Activated CD4-positive, alpha-beta T cell treated with anti-CD3 and anti-CD28 coated beads for 36 hours (primary cell): ENCODE data around the gene TENT5C. TPM values are rescaled to one million over a fixed set of nuclear protein-coding genes. Genes with fewer than 3 reads are reported as not detected.

Source experiments
- ATAC-seq: fragments of 200-7000 bp; cut with Tn5 transposase; one replicate; pipeline ENCODE4 v1.10.0; 2021; ENCODE audit warnings: mild to moderate bottlenecking, moderate library complexity
- CTCF ChIA-PET: fragments of 350-600 bp; sonication (Branson Sonifier 250); formaldehyde crosslinking; loops from one replicate; lab custom pipeline; 2021; ENCODE audit warnings: antibody characterized with exemption; lab: Charles Lee
- POLR2A ChIA-PET: fragments of 350-600 bp; sonication (Branson Sonifier 250); formaldehyde crosslinking; loops from one replicate; lab custom pipeline; 2021; ENCODE audit warnings: antibody characterized with exemption, inconsistent platforms; lab: Charles Lee
- DNase-seq: peaks from one replicate; pipeline ENCODE4 v3.0.0-alpha.2; 2020
- H3K27ac Mint-ChIP-seq: one replicate; pipeline ENCODE4 v1.8.0; 2021; ENCODE audit warnings: mixed read lengths
- H3K27me3 Mint-ChIP-seq: one replicate; pipeline ENCODE4 v1.8.0; 2021; ENCODE audit warnings: mixed read lengths
- H3K36me3 Mint-ChIP-seq: one replicate; pipeline ENCODE4 v1.8.0; 2021; ENCODE audit warnings: low read depth, mixed read lengths
- H3K4me1 Mint-ChIP-seq: one replicate; pipeline ENCODE4 v1.8.0; 2021; ENCODE audit warnings: mixed read lengths
- H3K4me3 Mint-ChIP-seq: one replicate; pipeline ENCODE4 v1.8.0; 2021; ENCODE audit warnings: mild to moderate bottlenecking, moderate library complexity, mixed read lengths
- H3K9me3 Mint-ChIP-seq: one replicate; pipeline ENCODE4 v1.8.0; 2021; ENCODE audit warnings: low read depth, mixed read lengths
- intact Hi-C, 2 experiments: fragments of 100-400 bp; cut with DNase I in 1 of 2; cut with micrococcal nuclease in 1 of 2; formaldehyde crosslinking; loops; one replicate each; pipeline versions ENCODE4 v1.14.2 to v1.15.1; 2022 to 2024; cut with DNase I, micrococcal nuclease
- total RNA-seq, 2 experiments: library from RNA; stranded (reverse); gene quantifications; one replicate each; pipeline ENCODE4 v1.2.3, GENCODE V29; 2021

TENT5C gene
- total RNA-seq, 2 experiments from 2014 or later: 6.0 to 6.4 TPM

GRCh38 chr1:117627546-117628130 lies 21.8 kb downstream of the TENT5C start:
- H3K36me3 Mint-ChIP-seq: peaks cover 29% of the 10 kb centered on the region
- H3K9me3 Mint-ChIP-seq: no peaks in the 10 kb centered on the region
- POLR2A ChIA-PET: interaction anchor here (0.6 kb wide), 1 partner anchor 20 kb away, joined by 4 read pairs; no protein-coding TSS in a partner anchor
- DNase-seq (no peak), ATAC-seq (no peak)
- intact Hi-C loops: no loop called here
- H3K27ac Mint-ChIP-seq: no peak overlapping the region
- H3K4me1 Mint-ChIP-seq: peaks cover 6% of the 10 kb centered on the region
- H3K4me3 Mint-ChIP-seq: no peak overlapping the region
- no peaks in the 10 kb centered on the region for H3K27me3 Mint-ChIP-seq
- CTCF ChIA-PET: interaction anchor here (0.6 to 1.7 kb wide), 9 partner anchors 14 to 131 kb away, joined by 3 to 4 read pairs (median 3); no protein-coding TSS in a partner anchor

DNA sequence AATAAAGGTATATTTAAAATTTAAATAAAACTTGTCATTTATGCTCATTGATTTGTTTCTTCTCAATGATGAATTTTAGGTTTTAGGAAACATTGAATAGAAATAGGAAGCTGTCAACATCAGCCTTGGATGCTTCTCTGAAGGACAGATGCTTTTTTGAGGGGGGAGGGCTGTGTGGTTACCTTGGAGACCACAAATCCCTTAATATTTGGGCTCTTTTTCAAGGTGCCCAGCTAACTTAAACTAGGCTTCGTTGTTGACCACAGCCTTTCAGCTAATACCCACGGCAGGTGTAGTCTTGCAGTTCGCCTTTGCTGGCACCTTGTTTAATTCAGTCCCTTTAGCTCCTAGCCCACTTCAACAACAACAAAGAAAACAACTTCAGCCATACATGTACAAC lies 22.5 kb downstream of the TENT5C start:
- intact Hi-C loops: no loop called here
- DNase-seq: no peak
- Mint-ChIP-seq H3K27ac (no peak overlapping the region), H3K27me3 (no peaks in the 10 kb centered on the region), H3K36me3 (peaks cover 22% of the 10 kb centered on the region), H3K4me3 (no peak overlapping the region), H3K4me1 (peaks cover 6% of the 10 kb centered on the region), H3K9me3 (no peaks in the 10 kb centered on the region)
- POLR2A ChIA-PET: interaction anchor here (0.6 kb wide), 1 partner anchor 20 kb away, joined by 4 read pairs; no protein-coding TSS in a partner anchor
- CTCF ChIA-PET: interaction anchor here (0.8 to 1.7 kb wide), 7 partner anchors 13 to 130 kb away, joined by 3 to 4 read pairs (median 3); no protein-coding TSS in a partner anchor
- ATAC-seq: no peak

DNA sequence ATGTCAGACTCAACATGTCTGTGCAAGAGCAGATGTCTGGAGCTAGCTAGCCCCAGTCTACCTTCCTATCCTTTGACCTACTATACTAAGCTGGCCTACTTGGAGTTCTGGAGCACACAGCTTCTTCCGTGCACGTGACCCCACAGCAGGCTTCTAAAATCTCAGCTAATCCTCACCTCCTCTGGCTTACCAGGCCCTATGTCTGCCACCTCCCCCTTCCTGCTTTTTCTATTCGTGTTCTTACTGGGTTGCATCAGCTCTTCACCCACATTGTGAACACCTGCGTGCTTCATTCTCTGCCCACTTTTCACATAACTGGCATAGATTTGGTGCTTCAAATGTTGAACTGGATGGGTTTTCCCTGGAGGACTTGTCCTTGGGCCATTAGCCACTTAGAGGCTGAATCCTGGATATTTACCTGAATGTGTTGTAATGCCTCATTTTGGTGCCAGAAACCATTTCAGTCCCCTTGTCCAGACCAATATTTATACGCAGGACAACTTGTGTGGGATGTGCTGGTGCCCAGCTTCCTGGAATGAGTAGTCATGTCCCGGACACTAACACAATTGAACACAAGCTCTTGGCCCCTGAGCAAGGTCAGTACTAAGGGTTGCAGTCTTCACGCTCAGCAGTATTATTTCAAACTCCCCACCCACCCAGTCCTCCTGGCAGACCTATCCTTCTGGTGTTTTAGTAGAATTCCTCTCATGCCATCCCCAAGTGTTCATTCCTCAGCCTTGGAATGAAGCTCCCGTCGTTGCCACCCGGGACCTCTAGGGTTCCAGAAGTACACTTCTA lies 24.0 kb downstream of the TENT5C start:
- CTCF ChIA-PET: no interaction called here
- H3K27me3 Mint-ChIP-seq: no peaks in the 10 kb centered on the region
- no peak for DNase-seq

DNA sequence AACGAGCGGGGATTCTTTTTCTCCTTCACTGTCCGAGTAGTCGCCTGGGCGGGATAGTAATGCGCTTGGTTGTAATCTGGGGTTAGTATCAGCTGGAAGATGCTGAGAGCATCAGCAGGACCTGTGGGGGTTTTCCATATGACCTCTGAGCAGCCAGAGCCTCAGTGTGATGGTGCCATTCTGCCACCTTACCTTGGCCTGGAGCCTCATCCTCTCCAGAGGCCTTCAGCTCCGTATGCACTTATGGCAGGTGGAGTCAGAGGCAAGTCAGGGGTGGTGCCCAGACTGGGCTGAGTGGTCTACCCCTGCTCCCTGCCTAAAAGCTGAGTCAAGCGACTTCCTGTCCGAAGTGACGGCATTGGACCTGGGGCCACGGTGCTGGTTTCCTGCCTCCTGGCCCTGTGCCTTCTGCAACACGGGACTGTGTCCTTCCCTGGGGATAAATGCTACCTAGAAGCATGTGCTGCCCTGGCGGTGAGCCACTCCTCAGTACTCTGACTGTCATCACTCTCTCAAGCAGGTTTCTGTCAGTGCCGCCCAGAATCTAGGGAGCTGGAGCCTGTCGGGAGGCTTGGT lies 24.7 kb downstream of the TENT5C start:
- H3K36me3 Mint-ChIP-seq: peaks cover 5% of the 10 kb centered on the region
- POLR2A ChIA-PET: no interaction called here

More for the DNA sequence above, 24.0 kb downstream of the TENT5C start:
- intact Hi-C loops: no loop called here
- Mint-ChIP-seq H3K9me3 (no peaks in the 10 kb centered on the region), H3K4me1 (peaks cover 6% of the 10 kb centered on the region), H3K36me3 (peaks cover 8% of the 10 kb centered on the region), H3K27ac (no peak overlapping the region), H3K4me3 (no peak overlapping the region)
- POLR2A ChIA-PET: interaction anchor here (0.6 kb wide), 2 partner anchors 50 to 107 kb away, joined by 3 to 4 read pairs; no protein-coding TSS in a partner anchor
- no peak for ATAC-seq

DNA sequence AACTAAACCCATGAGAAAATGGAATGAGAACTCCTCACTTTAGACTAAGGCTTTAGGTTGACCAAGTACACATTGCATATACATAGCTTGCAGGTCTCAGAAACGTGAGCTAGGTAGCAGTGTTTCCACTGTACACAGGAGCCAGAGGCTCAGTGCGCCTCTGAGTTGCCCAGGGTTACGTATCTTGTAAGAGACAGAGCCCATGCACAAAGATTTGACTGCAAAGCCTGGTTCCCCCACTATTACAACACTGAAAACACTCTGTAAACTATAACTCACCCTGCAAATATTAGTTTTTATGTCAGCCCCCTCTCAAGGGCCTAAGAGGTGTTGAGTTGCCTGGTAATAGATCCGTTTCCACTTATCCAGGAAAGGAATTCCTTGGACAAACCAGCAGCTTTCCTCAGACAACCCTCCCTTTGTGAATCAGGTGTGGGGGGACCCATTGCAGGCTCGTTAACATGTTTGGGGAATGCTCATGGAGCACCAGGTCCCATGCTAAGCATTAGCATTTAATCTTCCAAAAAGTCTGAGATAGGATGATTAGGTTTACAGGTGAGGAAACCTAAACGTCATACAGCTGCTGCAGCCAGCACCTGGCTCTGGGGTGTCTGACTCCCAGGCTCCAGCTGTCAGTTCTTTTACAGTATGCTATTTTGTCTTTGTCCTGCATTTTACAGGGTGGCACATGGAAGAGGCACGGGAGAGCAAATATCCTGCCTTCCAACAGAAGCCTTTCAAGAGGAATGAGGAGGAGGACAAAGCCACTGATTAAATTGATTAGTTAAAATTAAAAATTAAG lies 25.7 kb downstream of the TENT5C start:
- ChIA-PET CTCF (interaction anchor here (0.5 to 0.7 kb wide), 3 partner anchors 106 to 144 kb away, joined by 3 to 4 read pairs (median 4); no protein-coding TSS in a partner anchor), POLR2A (no interaction called here)
- intact Hi-C loops: no loop called here
- Mint-ChIP-seq H3K4me3 (no peak overlapping the region), H3K9me3 (no peaks in the 10 kb centered on the region), H3K36me3 (peaks cover 5% of the 10 kb centered on the region), H3K27ac (no peak overlapping the region), H3K4me1 (peaks cover 11% of the 10 kb centered on the region), H3K27me3 (peaks cover 4% of the 10 kb centered on the region)
- no peak for ATAC-seq
- DNase-seq: no peak

More for the DNA sequence above, 24.7 kb downstream of the TENT5C start:
- H3K27ac Mint-ChIP-seq: no peak overlapping the region
- intact Hi-C loops: no loop called here
- H3K9me3 Mint-ChIP-seq: no peaks in the 10 kb centered on the region
- no peak overlapping the region for H3K4me3 Mint-ChIP-seq
- H3K4me1 Mint-ChIP-seq: peaks cover 6% of the 10 kb centered on the region
- H3K27me3 Mint-ChIP-seq: no peaks in the 10 kb centered on the region
- DNase-seq: no peak
- CTCF ChIA-PET: no interaction called here
- no peak for ATAC-seq

- H3K36me3 Mint-ChIP-seq: peaks cover 2% of the 10 kb centered on the region
- intact Hi-C loops: no loop called here
- DNase-seq (no peak), ATAC-seq (no peak)
- H3K27me3 Mint-ChIP-seq: peaks cover 7% of the 10 kb centered on the region
- ChIA-PET CTCF (interaction anchor here (0.7 to 1.1 kb wide), 3 partner anchors 16 to 99 kb away, joined by 3 to 4 read pairs (median 3); no protein-coding TSS in a partner anchor), POLR2A (no interaction called here)
- H3K9me3 Mint-ChIP-seq: no peaks in the 10 kb centered on the region
- H3K4me3 Mint-ChIP-seq: no peak overlapping the region
- no peak overlapping the region for H3K27ac Mint-ChIP-seq
- H3K4me1 Mint-ChIP-seq: peaks cover 11% of the 10 kb centered on the region
These were observed 26.6 kb downstream of the TENT5C start for GRCh38 chr1:117632269-117633067.

DNA sequence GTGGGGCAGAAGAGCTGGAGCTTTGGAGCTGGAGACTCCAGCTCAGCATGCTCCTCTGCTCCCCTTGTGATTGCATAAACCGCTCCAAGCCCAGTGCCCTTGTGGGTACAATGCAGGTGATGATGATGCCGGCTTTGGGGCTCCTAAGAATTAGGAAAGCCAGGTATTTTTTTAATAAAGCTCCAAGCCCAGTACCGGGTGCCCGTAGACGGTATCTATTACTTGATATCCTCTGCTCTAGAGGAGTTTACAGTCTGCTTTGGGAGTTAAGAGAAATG lies 27.2 kb downstream of the TENT5C start:
- POLR2A ChIA-PET: no interaction called here
- H3K4me1 Mint-ChIP-seq: peaks cover 11% of the 10 kb centered on the region
- intact Hi-C loops: no loop called here
- CTCF ChIA-PET: interaction anchor here (1.0 to 1.1 kb wide), 2 partner anchors 16 to 22 kb away, joined by 3 read pairs; no protein-coding TSS in a partner anchor
- peaks cover 7% of the 10 kb centered on the region for H3K27me3 Mint-ChIP-seq
- no peaks in the 10 kb centered on the region for H3K36me3 Mint-ChIP-seq
- DNase-seq: no peak
- ATAC-seq: no peak
- H3K9me3 Mint-ChIP-seq: no peaks in the 10 kb centered on the region
- H3K4me3 Mint-ChIP-seq: no peak overlapping the region
- no peak overlapping the region for H3K27ac Mint-ChIP-seq

- H3K4me1 Mint-ChIP-seq: peaks cover 11% of the 10 kb centered on the region
- DNase-seq: no peak
- H3K27me3 Mint-ChIP-seq: peaks cover 7% of the 10 kb centered on the region
- no peak for ATAC-seq
- ChIA-PET POLR2A (no interaction called here), CTCF (interaction anchor here (1.0 to 1.2 kb wide), 3 partner anchors 17 to 125 kb away, joined by 3 read pairs; no protein-coding TSS in a partner anchor)
- intact Hi-C loops: no loop called here
- H3K27ac Mint-ChIP-seq: no peak overlapping the region
- no peaks in the 10 kb centered on the region for H3K9me3 Mint-ChIP-seq
- H3K36me3 Mint-ChIP-seq: no peaks in the 10 kb centered on the region
- no peak overlapping the region for H3K4me3 Mint-ChIP-seq
These were observed 27.6 kb downstream of the TENT5C start for GRCh38 chr1:117633423-117633822.

- POLR2A ChIA-PET: no interaction called here
- CTCF ChIA-PET: interaction anchor here (1.2 kb wide), 1 partner anchor 124 kb away, joined by 3 read pairs; no protein-coding TSS in a partner anchor
- intact Hi-C loops: no loop called here
- Mint-ChIP-seq H3K4me3 (no peak overlapping the region), H3K27ac (no peak overlapping the region), H3K27me3 (peaks cover 10% of the 10 kb centered on the region), H3K36me3 (no peaks in the 10 kb centered on the region), H3K9me3 (no peaks in the 10 kb centered on the region), H3K4me1 (peaks cover 11% of the 10 kb centered on the region)
- no peak for DNase-seq
- no peak for ATAC-seq
These were observed 28.1 kb downstream of the TENT5C start for GRCh38 chr1:117633936-117634335.

GRCh38 chr1:117634631-117635030 lies 28.8 kb downstream of the TENT5C start:
- DNase-seq (no peak), ATAC-seq (no peak)
- Mint-ChIP-seq H3K27ac (no peak overlapping the region), H3K9me3 (no peaks in the 10 kb centered on the region), H3K4me3 (no peak overlapping the region), H3K27me3 (peaks cover 11% of the 10 kb centered on the region), H3K4me1 (peaks cover 11% of the 10 kb centered on the region), H3K36me3 (no peaks in the 10 kb centered on the region)
- ChIA-PET POLR2A (no interaction called here), CTCF (interaction anchor here (0.6 to 1.2 kb wide), 2 partner anchors 112 to 123 kb away, joined by 3 read pairs; no protein-coding TSS in a partner anchor)
- intact Hi-C loops: no loop called here
